GM04503 (cell line): Measurements from ENCODE around the gene AAGAB.

Experiments used
- DNase-seq: peaks from one replicate; pipeline ENCODE4 v3.0.0-alpha.2; 2012; ENCODE audit warnings: low read depth

The AAGAB gene

DNA sequence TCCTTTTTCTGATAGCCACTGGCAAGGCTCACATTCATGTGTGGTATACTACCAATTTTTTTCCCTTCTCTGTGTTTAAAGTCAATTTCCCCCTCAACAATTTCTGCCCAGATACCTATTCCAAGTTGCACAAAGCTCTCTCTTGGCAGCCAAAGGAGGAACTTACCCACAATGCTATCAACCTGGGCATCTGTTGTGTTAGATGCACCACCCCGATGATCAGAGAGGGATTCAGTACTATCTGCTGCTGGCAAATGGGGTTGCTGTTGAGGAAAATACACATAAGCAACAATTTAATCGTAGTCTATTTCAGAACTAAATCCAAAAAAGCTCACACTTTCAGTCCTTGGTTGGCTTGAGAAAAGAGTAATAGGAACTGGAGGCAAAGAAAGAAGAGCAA is 46.1 kb downstream of the AAGAB start:
- no peak for DNase-seq

GRCh38 chr15:67207555-67208207 is 46.8 kb downstream of the AAGAB start:
- no peak for DNase-seq

- no peak for DNase-seq
These were observed 51.5 kb downstream of the AAGAB start for GRCh38 chr15:67202991-67203390.

DNA sequence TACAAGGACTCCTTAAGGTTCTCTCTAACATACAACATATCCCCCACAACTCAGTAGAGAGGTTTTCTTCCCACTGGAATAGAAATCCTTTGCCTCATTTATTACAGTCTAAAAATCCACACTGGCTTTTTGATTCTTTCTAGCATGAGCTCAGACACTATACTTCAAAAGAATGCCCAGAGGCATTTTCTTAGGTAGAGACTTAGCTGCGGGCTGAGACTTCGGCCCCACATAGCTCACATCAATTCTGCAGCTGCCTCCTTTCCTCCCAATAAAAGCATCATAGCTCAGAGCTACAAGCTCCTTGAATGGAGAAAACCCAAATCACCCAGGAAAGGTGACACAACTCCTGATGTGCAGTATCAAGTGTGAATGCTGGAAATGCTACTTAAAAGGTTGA is 52.4 kb downstream of the AAGAB start:
- no peak for DNase-seq

DNA sequence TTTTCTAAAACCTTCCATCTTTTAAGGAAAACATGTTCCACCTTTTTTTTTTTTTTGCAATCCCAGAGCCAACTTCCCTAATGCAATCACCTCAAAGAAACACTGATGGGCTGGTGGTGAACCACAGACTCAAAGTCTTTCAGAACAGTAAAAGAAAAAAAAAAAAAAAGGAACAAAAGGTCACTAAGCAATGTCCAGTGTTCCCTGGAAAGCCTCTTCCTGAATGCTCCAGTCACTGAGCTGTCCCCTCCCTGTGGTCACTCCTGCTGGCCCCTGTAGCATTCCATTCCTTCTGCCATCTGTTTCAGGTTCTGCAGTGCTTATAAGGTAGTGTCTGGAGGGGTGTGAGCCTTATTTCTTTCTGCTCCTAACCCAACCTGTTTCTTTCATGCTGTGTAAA is 53.3 kb downstream of the AAGAB start:
- DNase-seq: no peak

- no peak for DNase-seq
These were observed 54.3 kb downstream of the AAGAB start for GRCh38 chr15:67199881-67200763.

DNA sequence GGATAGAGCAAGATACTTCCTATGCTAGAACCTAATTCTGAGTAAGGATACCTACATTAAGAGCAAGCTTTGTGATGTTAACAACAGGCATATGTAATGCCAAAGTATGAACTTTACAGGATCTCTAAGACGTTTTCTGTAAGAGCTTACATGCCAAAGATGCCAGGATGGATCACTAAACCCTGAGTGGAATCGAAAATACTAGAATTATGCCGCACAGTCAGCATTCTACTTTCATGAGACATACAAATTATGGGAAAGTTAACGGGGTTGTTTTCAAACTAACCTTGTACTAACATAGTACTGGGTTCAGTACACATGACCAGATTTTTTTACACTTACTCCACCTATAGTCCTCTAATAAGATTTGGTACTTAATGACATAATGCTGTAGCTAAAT is 55.1 kb downstream of the AAGAB start:
- DNase-seq: no peak

DNA sequence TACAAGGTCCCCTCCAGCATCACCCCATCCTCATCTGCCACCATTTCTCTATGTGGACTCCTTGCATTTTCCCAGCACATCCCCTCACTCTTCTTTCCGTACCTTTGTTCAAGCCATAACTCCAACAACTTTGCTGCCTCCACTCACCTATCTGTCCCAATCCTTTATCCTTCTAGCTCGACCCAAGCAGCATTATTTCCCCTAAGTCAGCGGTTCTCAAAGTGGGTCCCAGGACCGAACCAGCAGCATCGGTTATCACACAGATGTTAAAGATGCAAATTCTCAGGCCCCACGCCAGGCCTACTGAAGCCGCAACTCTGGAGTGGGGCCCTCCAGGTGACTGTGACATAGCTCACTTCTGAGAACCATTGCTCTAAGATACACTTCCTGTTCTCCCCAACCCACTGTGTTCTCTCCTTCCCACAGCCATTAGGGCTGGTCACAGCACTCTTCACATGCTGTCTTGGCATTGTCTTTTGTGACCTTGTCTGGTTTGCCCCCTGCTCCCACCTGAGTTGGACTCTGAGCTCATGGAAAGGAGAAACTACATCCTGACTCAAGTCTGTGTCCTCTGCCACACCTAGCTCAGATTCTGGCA is 56.2 kb downstream of the AAGAB start:
- DNase-seq: no peak

DNA sequence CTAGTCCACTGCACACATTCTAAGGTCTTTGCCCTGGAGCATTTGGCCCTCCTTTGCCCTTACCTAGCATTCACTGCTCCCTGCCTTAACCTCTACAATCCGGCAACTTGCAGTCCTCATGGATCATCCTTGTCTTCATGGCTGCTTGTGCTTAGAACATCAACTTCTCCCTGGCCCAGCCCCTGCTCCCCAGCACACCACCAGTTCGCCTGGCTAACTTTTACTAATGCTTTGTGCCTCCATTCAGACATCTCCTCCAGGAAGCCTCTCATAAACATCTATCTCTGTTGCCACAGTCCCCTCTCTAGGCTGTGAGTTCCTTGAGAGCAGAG is 57.1 kb downstream of the AAGAB start:
- DNase-seq: no peak

DNA sequence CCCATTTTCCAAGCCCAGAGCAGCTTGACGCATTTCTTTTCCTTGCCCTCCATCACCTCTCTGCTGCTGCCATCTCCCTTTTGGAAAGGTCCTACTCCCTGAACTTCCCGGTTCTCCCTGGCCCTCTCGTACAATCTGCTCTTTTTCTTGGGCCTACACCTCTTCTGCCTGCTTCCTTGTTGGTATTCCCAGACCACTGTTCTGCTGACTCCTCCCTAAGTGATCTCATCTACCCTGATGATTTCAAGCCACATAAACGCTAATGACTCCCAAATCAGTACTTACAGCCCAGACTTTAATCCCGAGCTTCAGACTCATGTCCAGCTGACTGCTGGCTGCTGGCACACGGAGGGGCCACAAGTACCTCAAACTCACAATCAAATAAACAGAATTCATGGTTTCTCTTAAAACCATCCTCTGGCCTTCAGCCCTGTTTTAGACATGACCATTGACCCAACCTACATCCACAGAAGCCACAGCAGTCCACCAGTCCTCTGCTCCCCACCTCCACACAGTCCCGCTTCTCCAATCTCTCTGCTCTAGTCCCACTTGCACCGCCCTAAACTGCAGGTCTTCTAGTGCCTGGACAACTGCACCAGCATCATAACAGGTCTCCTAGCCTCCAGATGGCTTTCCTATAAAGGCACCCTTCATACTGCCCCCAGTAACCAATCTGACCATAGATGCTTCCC is 57.6 kb downstream of the AAGAB start:
- peak; percentile 77 for DNase-seq

- DNase-seq: no peak
These were observed 58.2 kb downstream of the AAGAB start for GRCh38 chr15:67196222-67196621.

GRCh38 chr15:67195305-67195704 is 59.2 kb downstream of the AAGAB start:
- no peak for DNase-seq

- no peak for DNase-seq
These were observed 60.0 kb downstream of the AAGAB start for GRCh38 chr15:67194171-67195114.

DNA sequence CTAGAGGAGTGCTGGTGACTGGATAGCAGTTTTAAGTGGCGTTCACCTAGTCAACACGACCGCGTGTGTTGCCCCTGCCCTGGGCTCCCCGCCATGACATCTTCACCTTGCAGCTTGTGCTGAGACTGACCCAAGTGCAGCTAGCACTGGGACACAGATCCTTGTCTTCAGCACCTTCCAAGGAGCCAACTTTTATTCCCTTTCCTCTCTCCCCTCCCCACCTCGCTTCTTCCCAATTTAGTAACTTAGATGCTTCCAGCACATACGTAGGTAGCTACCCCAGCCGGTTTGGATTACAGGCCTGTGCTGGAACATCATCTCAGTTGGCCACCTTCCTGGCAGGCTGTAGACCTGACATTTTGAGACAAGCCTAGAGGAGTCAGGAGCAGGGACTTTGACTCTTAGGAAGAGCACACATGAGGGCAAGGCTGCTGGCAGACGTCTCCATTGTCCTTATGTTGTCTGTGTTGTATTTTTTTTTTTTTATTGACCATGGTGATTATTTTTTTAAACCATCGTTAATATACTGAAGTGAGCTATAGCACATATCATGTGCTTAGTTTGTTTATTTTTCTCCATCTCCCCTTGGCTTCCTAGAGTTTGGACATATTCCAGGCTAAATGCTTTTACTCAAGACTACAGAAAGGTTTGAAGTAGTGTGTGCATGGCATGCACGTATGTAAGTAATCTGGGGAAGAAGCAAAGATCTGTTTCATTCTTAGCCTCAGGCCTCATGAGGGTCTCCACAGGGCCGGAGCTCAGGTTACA is 61.1 kb downstream of the AAGAB start:
- no peak for DNase-seq

DNA sequence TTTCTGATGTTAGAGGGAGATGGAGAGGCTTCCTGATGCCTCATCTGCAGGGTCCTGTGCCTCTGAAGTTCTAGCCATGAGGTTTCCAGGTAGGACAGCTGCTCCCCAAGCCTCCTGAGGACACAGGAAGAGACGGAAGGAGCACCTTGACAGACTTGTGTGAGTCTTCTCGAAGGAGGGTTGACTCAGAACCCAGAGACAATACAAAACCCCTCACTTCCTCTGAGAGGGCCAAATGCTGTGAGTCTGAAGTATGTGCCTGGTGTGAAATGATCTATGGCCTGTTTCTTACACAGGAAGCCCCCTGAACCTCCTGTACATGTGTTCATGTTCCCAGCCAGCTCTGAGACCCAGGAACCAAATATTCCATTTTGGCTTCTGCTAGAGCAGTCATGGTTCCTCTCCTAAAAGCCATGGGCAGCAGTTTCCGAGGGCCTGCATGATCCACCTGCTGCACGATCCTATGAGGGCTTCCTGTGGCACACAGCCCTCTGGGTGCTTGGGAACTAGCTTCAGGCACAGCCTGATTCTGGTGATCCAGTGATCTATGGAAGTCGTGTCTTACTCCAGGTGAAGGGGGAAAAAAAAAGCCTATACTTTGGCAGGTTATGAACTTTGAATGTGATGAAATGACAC is 62.2 kb downstream of the AAGAB start:
- no peak for DNase-seq

DNA sequence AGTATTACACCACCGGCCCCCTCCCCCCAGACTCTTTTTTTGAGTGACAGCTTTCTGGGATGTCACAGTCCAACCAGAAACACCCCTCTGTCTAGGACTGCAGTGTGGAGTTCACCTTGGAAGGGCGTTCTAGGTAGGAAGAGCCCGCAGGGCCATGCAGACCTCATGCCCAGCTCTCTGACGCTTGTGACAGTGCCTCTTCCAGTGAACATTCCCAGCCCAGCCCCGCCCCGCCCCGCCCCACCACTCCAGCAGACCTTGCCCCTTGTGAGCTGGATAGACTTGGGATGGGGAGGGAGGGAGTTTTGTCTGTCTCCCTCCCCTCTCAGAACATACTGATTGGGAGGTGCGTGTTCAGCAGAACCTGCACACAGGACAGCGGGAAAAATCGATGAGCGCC is 63.6 kb downstream of the AAGAB start:
- no peak for DNase-seq

DNA sequence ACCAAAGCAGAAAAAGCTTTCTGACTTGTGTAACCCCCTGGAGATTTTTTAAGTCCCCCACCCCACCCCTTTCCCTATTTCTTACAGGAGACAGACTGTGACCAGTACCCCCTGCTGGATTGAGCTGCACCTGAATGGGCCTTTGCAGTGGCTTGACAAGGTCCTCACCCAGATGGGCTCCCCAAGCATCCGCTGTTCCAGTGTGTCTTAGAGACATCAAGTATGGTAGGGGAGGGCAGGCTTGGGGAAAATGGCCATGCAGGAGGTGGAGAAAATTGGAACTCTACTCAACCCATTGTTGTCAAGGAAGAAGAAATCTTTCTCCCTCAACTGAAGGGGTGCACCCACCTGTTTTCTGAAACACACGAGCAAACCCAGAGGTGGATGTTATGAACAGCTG is 64.1 kb downstream of the AAGAB start:
- no peak for DNase-seq

DNA sequence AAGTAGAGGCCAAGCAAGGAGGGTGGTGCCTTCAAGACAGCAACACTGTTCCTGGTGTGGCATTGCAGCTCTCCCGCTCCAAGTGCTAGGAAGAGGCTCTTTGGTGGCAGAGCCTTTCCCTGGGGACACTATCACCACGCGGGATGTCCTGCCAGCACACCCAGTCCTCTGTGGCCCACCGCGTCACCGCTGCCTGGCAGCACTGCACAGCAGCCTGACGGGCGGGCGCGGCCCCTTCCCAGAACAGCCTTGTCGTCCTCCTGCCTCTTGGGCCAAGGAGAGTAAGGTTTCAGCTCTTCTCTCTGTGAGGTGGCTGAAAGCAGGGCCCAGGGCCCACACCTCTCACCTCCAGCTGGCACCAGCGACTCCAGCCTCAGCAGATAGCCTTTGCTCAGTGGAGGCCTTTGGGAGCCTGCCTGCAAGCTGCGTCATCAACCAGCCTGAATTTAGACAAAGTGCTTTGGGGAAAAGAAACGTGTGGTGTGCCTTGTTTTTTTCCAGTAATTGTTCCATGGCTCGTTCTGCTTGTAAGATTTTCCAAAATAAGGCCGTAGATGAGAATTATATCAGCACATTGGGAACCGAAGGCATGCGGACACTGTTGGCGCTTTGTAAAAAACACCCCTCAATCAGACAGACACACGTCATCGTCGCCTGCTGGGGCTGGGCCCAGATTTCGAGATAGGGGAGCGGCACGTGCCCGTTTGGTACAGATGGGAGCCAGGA is 65.0 kb downstream of the AAGAB start:
- DNase-seq: no peak

- peak; percentile 81 for DNase-seq
These were observed 65.8 kb downstream of the AAGAB start for GRCh38 chr15:67188551-67189218.
